D721Med (cell line): ENCODE results near the gene SF3B4.
"Not testable (repeated sequence)": the region's sequence is repeated elsewhere in the genome, so short reads cannot be mapped to it uniquely, and the experiment has no call there.

ENCODE experiments used
- DNase-seq: peaks from one replicate; pipeline ENCODE4 v3.0.0; 2011; ENCODE audit warnings: low spot score; ENCODE audit not compliant: insufficient read length
- FAIRE-seq: peaks from 2 replicates; lab custom pipeline; 2011; peaks lifted over from hg19 to GRCh38; lab: Jason Lieb, UNC
- TF ChIP-seq, protein P1 (sequence below): IDR thresholded peaks from 2 replicates; pipeline ENCODE4 v1.5.1; 2012; ENCODE audit warnings: mild to moderate bottlenecking, control low read depth; ENCODE audit not compliant: insufficient read depth; ENCODE audit errors: missing control alignments

The SF3B4 gene

GRCh38 chr1:149963358-149963757, 35.8 kb upstream of the SF3B4 start:
- DNase-seq (no peak), FAIRE-seq (no peak)
- TF ChIP-seq, protein P1, sequence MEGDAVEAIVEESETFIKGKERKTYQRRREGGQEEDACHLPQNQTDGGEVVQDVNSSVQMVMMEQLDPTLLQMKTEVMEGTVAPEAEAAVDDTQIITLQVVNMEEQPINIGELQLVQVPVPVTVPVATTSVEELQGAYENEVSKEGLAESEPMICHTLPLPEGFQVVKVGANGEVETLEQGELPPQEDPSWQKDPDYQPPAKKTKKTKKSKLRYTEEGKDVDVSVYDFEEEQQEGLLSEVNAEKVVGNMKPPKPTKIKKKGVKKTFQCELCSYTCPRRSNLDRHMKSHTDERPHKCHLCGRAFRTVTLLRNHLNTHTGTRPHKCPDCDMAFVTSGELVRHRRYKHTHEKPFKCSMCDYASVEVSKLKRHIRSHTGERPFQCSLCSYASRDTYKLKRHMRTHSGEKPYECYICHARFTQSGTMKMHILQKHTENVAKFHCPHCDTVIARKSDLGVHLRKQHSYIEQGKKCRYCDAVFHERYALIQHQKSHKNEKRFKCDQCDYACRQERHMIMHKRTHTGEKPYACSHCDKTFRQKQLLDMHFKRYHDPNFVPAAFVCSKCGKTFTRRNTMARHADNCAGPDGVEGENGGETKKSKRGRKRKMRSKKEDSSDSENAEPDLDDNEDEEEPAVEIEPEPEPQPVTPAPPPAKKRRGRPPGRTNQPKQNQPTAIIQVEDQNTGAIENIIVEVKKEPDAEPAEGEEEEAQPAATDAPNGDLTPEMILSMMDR, result no peak

GRCh38 chr1:149962736-149963135, 35.1 kb upstream of the SF3B4 start:
- FAIRE-seq (no peak), DNase-seq (no peak)
- TF ChIP-seq, protein P1, result no peak

GRCh38 chr1:149962039-149962647, 34.5 kb upstream of the SF3B4 start:
- DNase-seq (no peak), FAIRE-seq (peak; percentile 71)
- TF ChIP-seq, protein P1, result peak; percentile 97

DNA sequence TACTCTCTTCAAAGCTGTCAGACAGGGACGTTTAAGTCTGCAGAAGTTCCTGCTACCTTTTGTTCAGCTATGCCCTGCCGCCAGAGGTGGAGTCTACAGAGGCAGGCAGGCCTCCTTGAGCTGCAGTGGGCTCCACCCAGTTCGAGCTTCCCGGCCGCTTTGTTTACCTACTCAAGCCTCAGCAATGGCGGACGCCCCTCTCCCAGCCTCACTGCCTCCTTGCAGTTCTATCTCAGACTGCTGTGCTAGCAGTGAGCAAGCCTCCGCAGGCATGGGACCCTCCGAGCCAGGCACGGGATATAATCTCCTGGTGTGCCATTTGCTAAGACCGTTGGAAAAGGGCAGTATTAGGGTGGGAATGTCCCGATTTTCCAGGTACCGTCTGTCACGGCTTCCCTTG, 29.9 kb upstream of the SF3B4 start:
- not testable (repeated sequence) for FAIRE-seq, DNase-seq

GRCh38 chr1:149949911-149950310, 22.3 kb upstream of the SF3B4 start:
- no peak for FAIRE-seq
- TF ChIP-seq, protein P1, result no peak
- DNase-seq, result no peak

- TF ChIP-seq, protein P1, result no peak
- DNase-seq (no peak), FAIRE-seq (no peak)
Measured at GRCh38 chr1:149945206-149945605, 17.6 kb upstream of the SF3B4 start.

GRCh38 chr1:149942885-149943284, 15.3 kb upstream of the SF3B4 start:
- FAIRE-seq, result no peak

More at GRCh38 chr1:149942885-149943284, 15.3 kb upstream of the SF3B4 start:
- TF ChIP-seq, protein P1, result no peak
- DNase-seq, result no peak
